Measurements from ENCODE around the gene STX18. TPM values are rescaled to one million over a fixed set of nuclear protein-coding genes. Genes with fewer than 3 reads are reported as not detected.
"Not testable (repeated sequence)": the region's sequence is repeated elsewhere in the genome, so short reads cannot be mapped to it uniquely, and the experiment has no call there.

Gene STX18
- total RNA-seq, 1 donor from 2014 or later, result 17.0 TPM

GRCh38 chr4:4490816-4491215, 51.0 kb downstream of the STX18 start:
- DNase-seq (ENCODE audit: missing footprints) (no peak), ATAC-seq (no peak)
- intact Hi-C loops (cut with DNase I), result no loop called here

GRCh38 chr4:4490041-4490440, 51.8 kb downstream of the STX18 start:
- intact Hi-C loops (cut with DNase I), result no loop called here
- DNase-seq (ENCODE audit: missing footprints) (no peak), ATAC-seq (no peak)

- ATAC-seq, result peak; percentile 82
- intact Hi-C loops (cut with DNase I), result loop anchor here (2.0 to 10.0 kb wide), 2 partner anchors 392 to 506 kb away; no protein-coding TSS in a partner anchor
- DNase-seq (ENCODE audit: missing footprints), result no peak
Observed at GRCh38 chr4:4488405-4489404, 53.1 kb downstream of the STX18 start.

DNA sequence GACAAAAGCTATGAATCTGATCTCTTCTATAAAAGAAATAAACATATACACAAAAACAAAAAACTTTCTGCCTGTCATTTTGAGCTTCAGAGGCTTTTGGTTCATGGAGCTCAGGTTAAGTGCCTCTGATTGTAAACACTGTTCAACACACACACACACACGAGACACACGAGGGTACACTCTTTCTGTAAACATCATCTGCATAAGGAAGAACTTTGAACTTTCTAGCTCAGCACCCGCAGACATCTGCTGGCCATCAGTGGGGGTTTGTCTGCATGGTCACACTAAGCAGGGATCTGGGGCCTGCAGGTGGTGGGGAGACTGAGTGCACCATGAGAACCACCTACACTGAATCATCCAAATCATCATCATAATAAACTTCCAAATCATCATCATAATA, 54.9 kb downstream of the STX18 start:
- intact Hi-C loops (cut with DNase I), result loop anchor here (10.0 kb wide), 1 partner anchor 508 kb away; no protein-coding TSS in a partner anchor
- DNase-seq (ENCODE audit: missing footprints) (no peak), ATAC-seq (no peak)

DNA sequence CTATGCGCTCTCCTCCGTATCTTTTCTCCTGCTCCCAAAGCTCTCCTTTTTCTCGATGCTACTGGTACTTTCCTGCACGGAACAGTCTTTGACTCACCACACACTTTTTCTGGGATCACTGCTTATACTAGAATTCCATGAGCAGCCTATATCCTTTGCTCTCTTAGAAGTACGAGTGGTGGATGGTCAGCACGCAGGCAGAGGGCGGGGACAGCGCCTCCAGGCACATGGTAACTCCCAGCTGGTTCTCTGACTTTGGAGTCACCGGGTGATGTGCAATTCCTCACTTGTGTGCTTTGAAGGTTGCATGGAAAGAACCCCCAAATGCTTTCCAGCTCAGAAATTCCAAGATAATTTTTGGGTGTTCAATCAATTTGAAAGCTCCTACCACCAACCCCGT, 56.0 kb downstream of the STX18 start:
- intact Hi-C loops (cut with DNase I), result loop anchor here (10.0 kb wide), 1 partner anchor 509 kb away; no protein-coding TSS in a partner anchor
- DNase-seq (ENCODE audit: missing footprints), result no peak
- ATAC-seq, result no peak

GRCh38 chr4:4481399-4481994, 60.4 kb downstream of the STX18 start:
- no peak for DNase-seq (ENCODE audit: missing footprints)
- no peak for ATAC-seq
- intact Hi-C loops (cut with DNase I), result loop anchor here (10.0 kb wide), 1 partner anchor 513 kb away; no protein-coding TSS in a partner anchor

- intact Hi-C loops (cut with DNase I), result loop anchor here (10.0 kb wide), 1 partner anchor 514 kb away; no protein-coding TSS in a partner anchor
- DNase-seq (ENCODE audit: missing footprints), result no peak
- no peak for ATAC-seq
Observed at GRCh38 chr4:4480685-4481398, 61.0 kb downstream of the STX18 start.

- DNase-seq (ENCODE audit: missing footprints) (no peak), ATAC-seq (no peak)
- intact Hi-C loops (cut with DNase I), result loop anchor here (10.0 kb wide), 1 partner anchor 515 kb away; no protein-coding TSS in a partner anchor
Observed at GRCh38 chr4:4480205-4480604, 61.6 kb downstream of the STX18 start.

DNA sequence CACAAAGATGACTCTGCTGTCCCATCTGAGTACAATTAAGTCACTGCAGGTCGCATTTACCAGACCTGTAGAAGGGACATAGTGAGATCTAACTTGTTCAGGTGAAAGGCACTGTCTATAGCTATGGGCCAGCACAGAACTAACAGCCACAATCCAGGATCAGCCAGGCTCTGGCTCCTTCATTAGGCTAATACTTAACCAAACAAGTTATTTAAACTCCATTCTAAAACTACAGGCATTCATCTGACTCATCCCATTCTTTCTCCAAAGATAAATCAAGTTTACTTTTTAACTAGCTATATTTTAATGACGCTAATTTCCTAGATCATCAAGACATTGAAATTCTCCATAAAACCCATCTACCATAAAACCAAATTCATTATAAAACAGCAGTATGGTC, 62.5 kb downstream of the STX18 start:
- intact Hi-C loops (cut with DNase I), result no loop called here
- no peak for ATAC-seq
- DNase-seq (ENCODE audit: missing footprints), result no peak

DNA sequence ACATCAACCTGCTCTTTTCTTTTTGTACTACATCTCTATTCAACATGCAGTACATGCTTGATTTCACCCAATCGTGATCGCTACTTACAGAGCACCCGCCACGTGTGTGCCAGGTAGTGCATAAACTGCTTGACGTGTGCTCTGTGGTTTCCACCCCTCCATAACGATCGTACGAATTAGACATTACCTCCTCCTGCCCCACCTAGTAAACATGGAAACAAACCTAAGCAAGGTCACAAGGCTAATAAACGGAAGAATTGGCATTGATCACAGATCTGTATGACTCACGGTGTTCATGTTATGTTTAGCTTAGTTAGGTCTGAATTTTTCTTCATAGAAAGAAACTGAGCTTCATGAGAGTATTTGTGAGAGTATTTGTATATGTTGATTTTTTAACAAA, 64.1 kb downstream of the STX18 start:
- ATAC-seq (no peak), DNase-seq (ENCODE audit: missing footprints) (no peak)
- intact Hi-C loops (cut with DNase I), result no loop called here

DNA sequence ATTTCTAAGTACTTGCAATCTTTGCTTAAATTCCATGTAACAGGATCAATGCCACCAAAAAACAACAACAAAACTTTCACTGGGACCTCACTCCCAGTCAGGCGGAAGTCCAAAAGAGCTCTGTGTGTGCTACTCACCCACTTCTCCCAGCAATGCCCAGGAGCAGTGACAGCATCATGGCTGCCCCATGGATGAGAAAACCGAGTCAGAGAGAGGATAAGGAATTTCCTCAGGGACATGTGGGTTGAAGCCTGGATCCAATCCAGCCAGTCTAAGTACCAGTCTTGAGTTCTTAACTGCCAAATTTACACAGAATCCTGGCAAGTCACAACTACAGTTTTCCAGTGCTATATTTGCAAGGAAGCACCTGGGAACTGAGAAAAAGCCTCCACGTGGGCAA, 64.5 kb downstream of the STX18 start:
- ATAC-seq, result no peak
- intact Hi-C loops (cut with DNase I), result no loop called here
- DNase-seq (ENCODE audit: missing footprints), result no peak

DNA sequence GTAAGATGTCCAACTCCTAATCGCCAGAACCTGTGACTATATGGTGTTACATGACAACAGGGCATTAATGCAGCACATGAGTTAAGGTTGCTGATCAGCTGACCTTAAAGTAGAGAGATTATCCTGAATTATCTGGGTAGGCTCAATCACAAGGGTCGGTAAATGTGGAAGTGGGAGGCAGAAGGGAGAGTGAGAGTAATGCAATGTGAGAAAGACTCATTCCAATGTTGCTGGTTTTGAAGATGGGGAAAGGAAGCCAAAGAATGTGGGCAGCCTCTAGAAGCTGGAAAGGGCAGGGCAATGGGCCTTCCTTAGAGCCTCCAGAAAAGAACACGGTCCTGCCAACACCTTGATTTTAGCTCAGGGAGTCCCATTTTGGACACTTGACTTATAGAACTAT, 67.4 kb downstream of the STX18 start:
- no peak for ATAC-seq
- no peak for DNase-seq (ENCODE audit: missing footprints)
- intact Hi-C loops (cut with DNase I), result no loop called here

DNA sequence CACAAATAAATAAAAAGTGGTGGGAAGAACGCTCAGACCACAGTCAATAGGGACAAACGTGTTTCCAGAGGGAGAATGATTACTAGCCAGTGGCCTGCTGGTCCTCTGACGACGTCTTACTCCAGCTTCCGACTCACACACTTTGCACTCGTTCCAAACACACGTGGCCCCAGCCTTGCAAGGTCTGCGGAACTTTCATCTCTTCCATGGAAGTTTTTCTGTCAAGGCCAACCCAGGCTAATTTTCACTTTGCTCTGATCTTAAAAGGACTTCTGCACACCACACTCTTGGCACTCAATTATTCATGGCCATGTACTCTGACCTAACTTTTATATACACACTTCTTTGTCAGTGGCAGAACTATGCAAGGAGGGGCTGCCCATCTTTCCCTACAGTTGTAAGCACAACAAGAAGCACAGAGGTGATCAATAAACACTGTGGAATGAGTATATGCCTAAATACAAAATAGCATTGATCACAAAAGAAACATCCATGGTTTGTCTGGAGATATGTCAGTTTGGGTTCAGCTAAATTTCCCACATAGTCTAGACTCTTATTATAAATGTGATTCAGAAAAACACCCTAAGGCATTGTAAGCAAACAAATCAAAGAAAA, 69.4 kb downstream of the STX18 start:
- DNase-seq (ENCODE audit: missing footprints) (no peak), ATAC-seq (no peak)
- intact Hi-C loops (cut with DNase I), result no loop called here

DNA sequence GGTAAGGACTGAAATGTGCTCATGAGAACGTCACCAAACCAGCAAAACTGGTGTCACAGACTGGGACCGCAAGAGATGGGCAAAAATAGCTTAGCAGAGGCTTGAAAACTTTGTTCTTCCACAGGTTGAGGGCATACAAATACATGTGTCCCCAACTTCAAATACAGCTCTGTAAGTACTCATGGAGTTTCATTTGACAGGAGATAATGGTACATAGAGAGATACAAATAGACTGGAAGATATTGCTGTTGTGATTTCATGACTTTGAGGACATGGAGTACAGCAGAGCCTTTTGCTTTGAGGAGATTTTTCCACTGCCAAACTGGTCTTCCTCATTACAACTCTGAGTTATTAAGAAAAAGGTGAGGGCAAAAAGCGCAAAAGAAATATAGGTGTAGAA, 70.7 kb downstream of the STX18 start:
- ATAC-seq (peak; percentile 43), DNase-seq (ENCODE audit: missing footprints) (no peak)
- intact Hi-C loops (cut with DNase I), result no loop called here

DNA sequence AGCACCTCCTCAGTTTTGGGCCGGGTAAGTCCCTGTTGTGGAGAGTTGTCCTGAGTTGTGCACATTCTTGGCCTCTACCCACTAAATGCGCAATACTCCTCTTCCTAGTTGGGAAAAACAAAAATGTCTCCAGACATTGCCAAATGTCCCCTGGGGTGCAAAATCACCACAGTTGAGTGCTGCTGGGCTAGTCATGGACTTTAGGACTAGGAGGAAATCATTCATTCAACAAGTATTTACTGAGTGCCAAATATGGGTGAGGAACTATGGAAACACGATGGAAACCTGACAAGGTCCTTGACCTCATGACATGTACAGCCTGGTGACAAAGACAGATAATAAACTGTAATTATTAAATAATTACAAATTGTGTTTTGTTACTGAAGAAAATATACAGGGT, 71.6 kb downstream of the STX18 start:
- intact Hi-C loops (cut with DNase I), result no loop called here
- ATAC-seq (no peak), DNase-seq (ENCODE audit: missing footprints) (no peak)

- ATAC-seq; DNase-seq (ENCODE audit: missing footprints); intact Hi-C loops (cut with DNase I): not testable (repeated sequence)
Observed at GRCh38 chr4:4465238-4465637, 76.6 kb downstream of the STX18 start.

DNA sequence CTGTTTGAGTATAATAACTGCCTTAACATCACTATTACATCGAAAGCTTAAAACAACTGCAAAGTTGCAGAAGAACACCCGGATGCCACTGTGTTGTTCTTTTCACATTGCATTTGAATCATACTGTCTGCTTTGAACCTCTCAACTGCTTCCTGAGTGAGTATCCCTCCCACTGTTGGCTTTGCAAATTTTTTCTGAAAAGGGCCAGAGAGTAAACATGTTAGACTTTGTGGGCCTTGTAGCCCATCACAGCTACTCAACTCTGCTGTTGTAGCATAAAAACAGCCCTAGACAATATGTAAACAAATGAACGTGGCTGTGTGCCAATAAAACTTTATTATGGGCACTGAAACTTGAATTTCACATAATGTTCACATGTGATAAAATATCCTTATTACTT, 78.9 kb downstream of the STX18 start:
- intact Hi-C loops (cut with DNase I), result no loop called here
- DNase-seq (ENCODE audit: missing footprints) (no peak), ATAC-seq (no peak)

- intact Hi-C loops (cut with DNase I), result no loop called here
- DNase-seq (ENCODE audit: missing footprints), result no peak
- no peak for ATAC-seq
Observed at GRCh38 chr4:4461850-4462249, 80.0 kb downstream of the STX18 start.

DNA sequence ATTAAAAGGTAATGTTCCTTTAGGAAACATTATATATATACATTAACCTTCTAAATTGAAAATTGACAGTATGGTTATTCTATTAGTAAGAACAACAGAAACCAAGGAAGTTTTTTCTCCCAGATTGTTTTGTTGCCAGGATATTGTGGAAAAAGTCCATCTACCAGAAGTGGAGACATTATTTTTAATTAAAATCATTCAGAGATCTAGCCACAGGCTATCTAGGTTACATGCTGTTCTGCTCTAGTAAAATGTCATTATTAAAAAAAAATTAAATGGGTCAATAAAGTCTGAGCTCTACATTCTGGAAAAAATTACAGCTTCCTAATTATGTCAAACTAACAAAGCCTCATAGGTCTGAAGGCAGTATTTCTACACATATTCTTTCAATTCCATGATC, 80.7 kb downstream of the STX18 start:
- no peak for DNase-seq (ENCODE audit: missing footprints)
- intact Hi-C loops (cut with DNase I), result no loop called here
- ATAC-seq, result no peak

Data from Right ventricle myocardium inferior (tissue), 1 donor.